GM12873 (cell line): ENCODE results near the gene SPINT1.

Experiments
- TF ChIP-seq, protein P1 (sequence below): IDR thresholded peaks from 2 replicates; pipeline ENCODE4 v1.5.1; 2012; ENCODE audit warnings: low read depth, mild to moderate bottlenecking, moderate library complexity, low read length, control low read depth; ENCODE audit not compliant: insufficient read depth; ENCODE audit errors: missing control alignments

The SPINT1 gene

DNA sequence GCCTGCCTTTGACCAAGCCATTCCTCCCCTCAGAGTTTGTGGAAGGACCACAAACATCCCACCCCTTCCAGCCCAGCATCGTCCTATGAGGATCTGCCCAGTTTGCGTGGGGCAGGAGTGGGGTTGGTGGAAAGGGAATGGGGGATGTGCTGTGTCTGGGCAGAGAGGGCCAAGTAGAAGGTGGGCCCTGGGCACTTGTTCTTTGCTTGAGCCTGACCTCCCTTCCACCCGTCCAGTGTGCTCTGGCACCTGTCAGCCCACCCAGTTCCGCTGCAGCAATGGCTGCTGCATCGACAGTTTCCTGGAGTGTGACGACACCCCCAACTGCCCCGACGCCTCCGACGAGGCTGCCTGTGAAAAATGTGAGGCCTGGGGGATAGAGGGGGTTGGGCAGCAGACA, 10.3 kb downstream of the SPINT1 start:
- TF ChIP-seq, protein P1, sequence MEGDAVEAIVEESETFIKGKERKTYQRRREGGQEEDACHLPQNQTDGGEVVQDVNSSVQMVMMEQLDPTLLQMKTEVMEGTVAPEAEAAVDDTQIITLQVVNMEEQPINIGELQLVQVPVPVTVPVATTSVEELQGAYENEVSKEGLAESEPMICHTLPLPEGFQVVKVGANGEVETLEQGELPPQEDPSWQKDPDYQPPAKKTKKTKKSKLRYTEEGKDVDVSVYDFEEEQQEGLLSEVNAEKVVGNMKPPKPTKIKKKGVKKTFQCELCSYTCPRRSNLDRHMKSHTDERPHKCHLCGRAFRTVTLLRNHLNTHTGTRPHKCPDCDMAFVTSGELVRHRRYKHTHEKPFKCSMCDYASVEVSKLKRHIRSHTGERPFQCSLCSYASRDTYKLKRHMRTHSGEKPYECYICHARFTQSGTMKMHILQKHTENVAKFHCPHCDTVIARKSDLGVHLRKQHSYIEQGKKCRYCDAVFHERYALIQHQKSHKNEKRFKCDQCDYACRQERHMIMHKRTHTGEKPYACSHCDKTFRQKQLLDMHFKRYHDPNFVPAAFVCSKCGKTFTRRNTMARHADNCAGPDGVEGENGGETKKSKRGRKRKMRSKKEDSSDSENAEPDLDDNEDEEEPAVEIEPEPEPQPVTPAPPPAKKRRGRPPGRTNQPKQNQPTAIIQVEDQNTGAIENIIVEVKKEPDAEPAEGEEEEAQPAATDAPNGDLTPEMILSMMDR = no peak

DNA sequence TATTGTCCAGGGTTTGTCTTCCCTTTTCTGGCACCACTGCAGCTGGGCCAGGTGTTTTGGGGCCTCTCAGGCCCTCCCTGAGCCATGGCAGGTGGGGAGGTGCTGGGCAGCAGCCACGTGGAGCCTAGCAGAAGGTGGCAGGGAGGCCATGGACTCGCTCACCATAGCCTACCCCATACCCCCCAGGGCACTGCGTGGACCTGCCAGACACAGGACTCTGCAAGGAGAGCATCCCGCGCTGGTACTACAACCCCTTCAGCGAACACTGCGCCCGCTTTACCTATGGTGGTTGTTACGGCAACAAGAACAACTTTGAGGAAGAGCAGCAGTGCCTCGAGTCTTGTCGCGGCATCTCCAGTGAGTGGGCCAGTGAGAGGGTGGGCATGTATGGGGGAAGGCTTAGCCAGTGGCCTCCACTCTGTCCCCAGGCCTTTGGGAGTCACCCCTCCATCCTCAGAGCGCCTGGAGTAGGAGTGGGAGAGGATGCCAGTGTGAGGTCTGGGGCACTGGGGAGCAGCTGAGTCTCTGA, 11.9 kb downstream of the SPINT1 start:
- TF ChIP-seq, protein P1 = no peak

DNA sequence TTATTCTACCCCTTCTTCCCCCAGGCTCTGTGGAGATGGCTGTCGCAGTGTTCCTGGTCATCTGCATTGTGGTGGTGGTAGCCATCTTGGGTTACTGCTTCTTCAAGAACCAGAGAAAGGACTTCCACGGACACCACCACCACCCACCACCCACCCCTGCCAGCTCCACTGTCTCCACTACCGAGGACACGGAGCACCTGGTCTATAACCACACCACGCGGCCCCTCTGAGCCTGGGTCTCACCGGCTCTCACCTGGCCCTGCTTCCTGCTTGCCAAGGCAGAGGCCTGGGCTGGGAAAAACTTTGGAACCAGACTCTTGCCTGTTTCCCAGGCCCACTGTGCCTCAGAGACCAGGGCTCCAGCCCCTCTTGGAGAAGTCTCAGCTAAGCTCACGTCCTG, 12.9 kb downstream of the SPINT1 start:
- TF ChIP-seq, protein P1 = no peak

DNA sequence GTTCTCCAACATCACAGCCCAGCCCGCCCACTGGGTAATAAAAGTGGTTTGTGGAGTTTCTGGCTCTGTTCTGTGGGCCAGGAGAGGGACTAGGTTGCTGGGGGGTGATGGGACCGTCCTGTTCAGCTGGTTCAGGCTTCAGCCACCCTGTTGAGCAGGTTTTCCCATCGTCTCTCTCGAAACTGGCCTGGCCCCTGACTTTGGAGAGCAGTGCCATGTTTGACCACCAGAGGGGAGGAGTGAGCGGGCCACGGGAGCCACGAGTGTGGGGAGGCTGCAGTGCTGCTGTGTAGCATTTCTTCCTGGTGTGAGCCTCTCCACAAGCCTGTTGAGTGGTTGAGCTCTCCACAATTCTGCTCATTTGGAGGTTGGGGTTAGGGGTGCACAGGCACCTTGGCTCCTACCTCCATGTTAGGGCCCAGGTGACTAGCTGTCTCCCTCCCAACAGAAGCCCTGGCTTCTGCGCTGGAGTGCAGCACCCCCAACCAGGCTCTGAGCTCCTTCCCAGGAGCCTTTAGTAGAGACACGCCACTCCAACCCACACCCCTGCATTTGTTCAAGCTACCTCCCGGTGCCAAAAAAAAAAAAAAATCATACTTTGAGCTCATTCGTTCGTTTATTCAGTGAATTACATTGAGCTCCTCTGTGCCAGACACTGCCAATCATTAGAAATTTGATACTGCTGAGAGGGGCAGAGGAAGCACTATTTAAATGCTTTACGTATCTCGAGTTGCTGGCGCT, 13.9 kb downstream of the SPINT1 start:
- TF ChIP-seq, protein P1 = peak; percentile 100

DNA sequence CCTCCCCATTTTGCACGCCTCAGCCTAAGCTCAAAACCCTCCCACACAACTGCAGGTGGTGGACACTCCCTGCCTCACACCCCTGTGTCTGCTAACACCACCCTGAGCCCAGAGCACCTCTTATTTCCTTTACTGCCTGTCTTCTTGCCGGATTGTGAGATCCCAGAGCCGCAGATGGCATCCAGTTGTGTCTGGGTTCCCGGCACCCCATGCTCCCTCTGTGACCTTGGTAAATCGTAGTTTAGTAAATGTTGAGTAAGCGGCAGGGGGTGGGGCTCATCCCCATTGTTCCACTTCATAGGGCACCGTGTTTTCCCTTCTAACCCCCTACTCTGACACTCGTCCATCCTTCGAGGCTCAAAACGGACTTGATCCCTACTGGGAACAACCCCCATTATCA, 14.9 kb downstream of the SPINT1 start:
- TF ChIP-seq, protein P1 = no peak

DNA sequence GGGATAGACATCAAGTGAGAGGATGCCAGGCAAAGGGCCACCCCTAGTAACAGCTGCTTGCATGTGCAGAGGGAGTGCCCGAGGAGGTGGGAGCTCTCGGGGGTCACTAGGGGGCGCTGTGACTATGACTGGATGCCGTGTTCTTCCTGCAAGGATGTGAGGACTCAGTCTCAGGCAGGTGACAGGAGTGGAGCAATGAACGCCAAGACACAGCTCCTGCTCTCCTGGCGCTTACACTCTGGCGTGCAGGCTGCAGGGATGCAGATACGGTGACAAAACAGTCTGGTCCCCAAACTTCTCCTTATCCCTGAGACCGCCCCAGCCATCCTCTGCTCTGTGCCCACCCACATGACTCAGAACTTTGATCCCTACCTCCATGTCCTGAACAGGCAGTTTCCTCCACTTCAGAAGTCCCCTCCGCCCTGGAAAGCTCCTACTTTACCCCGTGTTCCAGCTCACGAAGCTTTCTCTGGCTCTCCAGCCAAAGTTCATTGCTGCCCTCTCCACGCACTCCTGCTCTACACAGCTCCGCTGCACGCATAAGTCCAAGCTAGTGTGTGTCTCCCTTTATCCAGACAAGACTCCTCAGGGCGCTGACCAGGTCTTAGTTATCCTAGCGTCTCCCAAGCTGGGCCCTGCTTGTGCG, 15.5 kb downstream of the SPINT1 start:
- TF ChIP-seq, protein P1 = peak; percentile 96

DNA sequence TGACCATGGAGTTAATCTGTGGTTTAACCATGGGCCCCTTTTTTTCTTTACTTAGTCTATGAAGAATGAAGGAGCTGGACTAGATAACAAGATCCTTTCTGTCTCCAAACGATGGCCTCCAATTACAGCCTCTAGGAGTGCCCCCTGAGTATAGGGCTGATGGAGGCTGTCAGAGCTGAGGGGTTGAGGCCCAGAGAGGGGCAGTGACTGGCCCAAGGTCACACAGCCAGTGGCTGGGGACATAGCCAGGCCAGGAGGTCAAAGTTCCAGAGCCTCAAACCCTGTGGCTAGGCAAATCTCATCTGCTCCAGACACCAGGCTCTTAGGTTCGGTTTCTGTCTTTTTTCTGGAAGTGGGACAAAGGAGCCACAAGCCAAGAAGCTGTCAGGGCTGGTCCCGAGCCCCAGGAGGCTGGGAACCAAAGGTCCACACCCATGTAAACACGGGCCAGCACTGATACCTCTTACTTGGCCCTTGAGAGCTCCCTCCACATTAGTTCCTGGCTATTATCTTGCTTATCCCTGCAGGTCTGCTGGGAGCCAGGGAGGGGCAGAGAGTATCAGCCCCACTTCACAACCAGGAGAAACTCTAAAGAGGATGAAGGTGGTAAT, 19.9 kb downstream of the SPINT1 start:
- TF ChIP-seq, protein P1 = no peak
